GM23338 (cell line): ENCODE measurements around the gene CDC45. TPM values are rescaled to one million over a fixed set of nuclear protein-coding genes. Genes with fewer than 3 reads are reported as not detected.

Experiments
- ATAC-seq: fragments of 200-7000 bp; cut with Tn5 transposase; 3 replicates; pipeline ENCODE4 v1.9.1; 2020
- DNase-seq: peaks from one replicate; pipeline ENCODE4 v3.0.0-alpha.2; 2015; ENCODE audit warnings: low spot score
- H2AFZ ChIP-seq: fragments of 200-600 bp; sonication (generic); 2 replicates; pipeline ENCODE4 v1.8.0; 2016; ENCODE audit warnings: antibody characterized with exemption, mild to moderate bottlenecking, moderate library complexity
- H3F3A ChIP-seq: fragments of 200-600 bp; sonication (generic); replicated peaks from 2 replicates; pipeline ENCODE4 v1.8.0; 2017; ENCODE audit warnings: antibody characterized with exemption, mixed run types, low read depth
- H3K27ac ChIP-seq: fragments of 200-600 bp; sonication (generic); 2 replicates; pipeline ENCODE4 v1.6.1; 2016; ENCODE audit warnings: low read depth
- H3K27me3 ChIP-seq: fragments of 200-600 bp; sonication (generic); 2 replicates; pipeline ENCODE4 v1.8.0; 2016; ENCODE audit warnings: mild to moderate bottlenecking, mixed run types, moderate library complexity; ENCODE audit not compliant: insufficient read depth
- H3K36me3 ChIP-seq: fragments of 200-600 bp; sonication (generic); 2 replicates; pipeline ENCODE4 v1.8.0; 2016; ENCODE audit warnings: mild to moderate bottlenecking; ENCODE audit not compliant: insufficient read depth
- H3K4me1 ChIP-seq: fragments of 200-600 bp; sonication (generic); 2 replicates; pipeline ENCODE4 v1.8.0; 2016; ENCODE audit warnings: mild to moderate bottlenecking, moderate library complexity; ENCODE audit not compliant: insufficient read depth
- H3K4me2 ChIP-seq: fragments of 200-600 bp; sonication (generic); 2 replicates; pipeline ENCODE4 v1.7.1; 2017; ENCODE audit warnings: mixed run types
- H3K4me3 ChIP-seq: fragments of 200-600 bp; sonication (generic); 2 replicates; pipeline ENCODE4 v1.6.1; 2016; ENCODE audit warnings: mixed run types
- H3K79me2 ChIP-seq: fragments of 200-600 bp; sonication (generic); replicated peaks from 2 replicates; pipeline ENCODE4 v1.8.0; 2017; ENCODE audit warnings: mild to moderate bottlenecking; ENCODE audit not compliant: insufficient read depth
- H3K9me2 ChIP-seq: fragments of 200-600 bp; sonication (generic); 2 replicates; pipeline ENCODE4 v1.8.0; 2017; ENCODE audit not compliant: insufficient read depth
- H4K20me1 ChIP-seq: fragments of 200-600 bp; sonication (generic); replicated peaks from 2 replicates; pipeline ENCODE4 v1.8.0; 2017; ENCODE audit warnings: mild to moderate bottlenecking; ENCODE audit not compliant: insufficient read depth
- H3K27ac Mint-ChIP-seq: 2 replicates; pipeline ENCODE4 v1.8.0; 2020; ENCODE audit warnings: inconsistent platforms, mild to moderate bottlenecking, moderate library complexity, mixed read lengths
- H3K27me3 Mint-ChIP-seq: 3 replicates; pipeline ENCODE4 v1.8.0; 2022; ENCODE audit warnings: low read depth, mild to moderate bottlenecking, moderate library complexity, mixed read lengths, inconsistent platforms; ENCODE audit not compliant: insufficient read depth, poor library complexity
- H3K36me3 Mint-ChIP-seq: 3 replicates; pipeline ENCODE4 v1.8.0; 2021; ENCODE audit warnings: low read depth, mild to moderate bottlenecking, inconsistent platforms, moderate library complexity, mixed read lengths
- H3K4me1 Mint-ChIP-seq: 3 replicates; pipeline ENCODE4 v1.8.0; 2020; ENCODE audit warnings: mild to moderate bottlenecking, inconsistent platforms, mixed read lengths
- H3K4me3 Mint-ChIP-seq: 3 replicates; pipeline ENCODE4 v1.8.0; 2021; ENCODE audit warnings: moderate library complexity, mild to moderate bottlenecking, inconsistent platforms, mixed read lengths
- H3K9me3 Mint-ChIP-seq: 3 replicates; pipeline ENCODE4 v1.8.0; 2020; ENCODE audit warnings: moderate library complexity, mild to moderate bottlenecking, inconsistent platforms, mixed read lengths
- CTCF ChIP-seq, 2 experiments: fragments of 200-600 bp in 1 of 2; sonication (generic) in 1 of 2; conservative IDR thresholded peaks; 2 replicates each; pipeline versions ENCODE4 v1.5.1 to v1.6.1; 2016 to 2017; ENCODE audit warnings: antibody characterized with exemption in 2 of 2, low read depth in 2 of 2, mild to moderate bottlenecking in 2 of 2, moderate library complexity in 1 of 2
- ETS1 ChIP-seq: IDR thresholded peaks from 2 replicates; pipeline ENCODE4 v1.6.1; 2016; ENCODE audit warnings: antibody characterized with exemption
- EZH2 ChIP-seq: fragments of 200-600 bp; sonication (generic); IDR thresholded peaks from one replicate; pipeline ENCODE4 v1.8.0; 2017; ENCODE audit warnings: antibody characterized with exemption, mild to moderate bottlenecking, low read depth; ENCODE audit not compliant: unreplicated experiment
- EZH2phosphoT487 ChIP-seq: fragments of 200-600 bp; sonication (generic); IDR thresholded peaks from one replicate; pipeline ENCODE4 v1.8.1; 2018; ENCODE audit warnings: antibody characterized with exemption; ENCODE audit not compliant: unreplicated experiment
- JUNB ChIP-seq: IDR thresholded peaks from one replicate; pipeline ENCODE4 v1.6.1; 2016; ENCODE audit warnings: antibody characterized with exemption; ENCODE audit not compliant: unreplicated experiment
- NANOG ChIP-seq: IDR thresholded peaks from 2 replicates; pipeline ENCODE4 v1.6.1; 2016; ENCODE audit warnings: antibody characterized with exemption, borderline replicate concordance
- POLR2AphosphoS5 ChIP-seq: IDR thresholded peaks from 2 replicates; pipeline ENCODE4 v1.6.1; 2016; ENCODE audit warnings: antibody characterized with exemption, low read depth
- REST ChIP-seq: IDR thresholded peaks from one replicate; pipeline ENCODE4 v1.6.1; 2018; ENCODE audit warnings: antibody characterized with exemption; ENCODE audit not compliant: unreplicated experiment
- STAT1 ChIP-seq: IDR thresholded peaks from one replicate; pipeline ENCODE4 v1.6.1; 2016; ENCODE audit warnings: antibody characterized with exemption; ENCODE audit not compliant: unreplicated experiment
- ZNF114 ChIP-seq: fragments of 250-450 bp; sonication (Bioruptor Pico); IDR thresholded peaks from 2 replicates; pipeline ENCODE4 v1.5.0; 2020; ENCODE audit warnings: mild to moderate bottlenecking, moderate library complexity
- ZNF331 ChIP-seq: fragments of 250-450 bp; sonication (Bioruptor Pico); IDR thresholded peaks from 2 replicates; pipeline ENCODE4 v1.5.0; 2020; ENCODE audit warnings: low read depth, mild to moderate bottlenecking, moderate library complexity
- ZNF462 ChIP-seq: fragments of 250-450 bp; sonication (Bioruptor Pico); IDR thresholded peaks from 2 replicates; pipeline ENCODE4 v1.5.0; 2020; ENCODE audit warnings: mild to moderate bottlenecking, moderate library complexity
- polyA plus RNA-seq: library from polyadenylated mRNA; unstranded; fragments of >200 nt; fragmentation: Nextera tagmentation; extraction: Ambion mirVana; gene quantifications from 2 replicates; pipeline ENCODE4 v1.2.1, GENCODE V29; 2016
- total RNA-seq: library from RNA; depleted of rRNA; stranded (reverse); fragments of >200 nt; shearing (Covaris generic); gene quantifications from 2 replicates; pipeline ENCODE4 v1.2.3, GENCODE V29; 2014

CDC45 gene
- total and polyA plus RNA-seq, 2 experiments from 2014 or later = 29.0 to 30.3 TPM

- Histone ChIP-seq H2AFZ (no peak overlapping the region), H3K4me2 (no peak overlapping the region), H3K9me2 (no peaks in the 10 kb centered on the region), H3K27me3 (no peaks in the 10 kb centered on the region), H3K36me3 (peaks cover 35% of the 10 kb centered on the region), H4K20me1 (peaks cover 19% of the 10 kb centered on the region), H3K27ac (no peak overlapping the region), H3K4me3 (no peak overlapping the region), H3K4me1 (peaks cover 7% of the 10 kb centered on the region), H3K79me2 (peaks cover 14% of the 10 kb centered on the region), H3F3A (no peaks in the 10 kb centered on the region)
- H3K27ac Mint-ChIP-seq = no peak overlapping the region
- peaks cover 3% of the 10 kb centered on the region for H3K27me3 Mint-ChIP-seq
- TF ChIP-seq ETS1 (no peak), NANOG (no peak), CTCF (conservative IDR thresholded peaks at IDR 0.05; ENCODE audit: low read depth in 2 of 2) (no peak), JUNB (no peak), EZH2 (no peak), REST (no peak), ZNF331 (CRISPR knock-in tag) (no peak), ZNF114 (CRISPR knock-in tag) (no peak), EZH2phosphoT487 (no peak), POLR2AphosphoS5 (no peak), ZNF462 (CRISPR knock-in tag) (no peak), STAT1 (no peak)
- no peak for ATAC-seq
- H3K36me3 Mint-ChIP-seq = peaks cover 45% of the 10 kb centered on the region
- DNase-seq = no peak
- no peaks in the 10 kb centered on the region for H3K9me3 Mint-ChIP-seq
- H3K4me1 Mint-ChIP-seq = peaks cover 7% of the 10 kb centered on the region; the same call in 2 of the 3 replicates
- no peak overlapping the region for H3K4me3 Mint-ChIP-seq
These were observed 3.9 kb downstream of the CDC45 start for GRCh38 chr22:19483481-19484244.
